Activated naive CD8-positive, alpha-beta T cell treated with anti-CD3 and anti-CD28 coated beads for 36 hours (primary cell): ENCODE results near the gene SH2D1B. TPM values are rescaled to one million over a fixed set of nuclear protein-coding genes. Genes with fewer than 3 reads are reported as not detected.
"Not testable (repeated sequence)": the region's sequence is repeated elsewhere in the genome, so short reads cannot be mapped to it uniquely, and the experiment has no call there.

Experiments used
- DNase-seq: peaks from one replicate; pipeline ENCODE4 v3.0.0; 2021
- H3K27ac Mint-ChIP-seq: one replicate; pipeline ENCODE4 v1.8.0; 2022; ENCODE audit warnings: mild to moderate bottlenecking, moderate library complexity, mixed read lengths
- H3K27me3 Mint-ChIP-seq: one replicate; pipeline ENCODE4 v1.8.0; 2022; ENCODE audit warnings: mild to moderate bottlenecking, mixed read lengths
- H3K36me3 Mint-ChIP-seq: one replicate; pipeline ENCODE4 v1.8.0; 2021; ENCODE audit warnings: mild to moderate bottlenecking, mixed read lengths
- H3K4me1 Mint-ChIP-seq: one replicate; pipeline ENCODE4 v1.8.0; 2021; ENCODE audit warnings: mixed read lengths
- H3K4me3 Mint-ChIP-seq: one replicate; pipeline ENCODE4 v1.8.0; 2022; ENCODE audit warnings: mild to moderate bottlenecking, moderate library complexity, mixed read lengths
- H3K9me3 Mint-ChIP-seq: one replicate; pipeline ENCODE4 v1.8.0; 2022; ENCODE audit warnings: mixed read lengths
- total RNA-seq, 2 experiments: library from RNA; stranded (reverse); gene quantifications; one replicate each; pipeline ENCODE4 v1.2.3, GENCODE V29; 2021

The SH2D1B gene
- total RNA-seq, 2 experiments from 2014 or later, result not detected

GRCh38 chr1:162366149-162366548 lies 45.8 kb downstream of the SH2D1B start:
- Mint-ChIP-seq H3K4me3 (no peak overlapping the region), H3K27ac (no peak overlapping the region), H3K36me3 (no peaks in the 10 kb centered on the region), H3K4me1 (no peaks in the 10 kb centered on the region), H3K9me3 (no peaks in the 10 kb centered on the region), H3K27me3 (no peaks in the 10 kb centered on the region)
- DNase-seq, result no peak

DNA sequence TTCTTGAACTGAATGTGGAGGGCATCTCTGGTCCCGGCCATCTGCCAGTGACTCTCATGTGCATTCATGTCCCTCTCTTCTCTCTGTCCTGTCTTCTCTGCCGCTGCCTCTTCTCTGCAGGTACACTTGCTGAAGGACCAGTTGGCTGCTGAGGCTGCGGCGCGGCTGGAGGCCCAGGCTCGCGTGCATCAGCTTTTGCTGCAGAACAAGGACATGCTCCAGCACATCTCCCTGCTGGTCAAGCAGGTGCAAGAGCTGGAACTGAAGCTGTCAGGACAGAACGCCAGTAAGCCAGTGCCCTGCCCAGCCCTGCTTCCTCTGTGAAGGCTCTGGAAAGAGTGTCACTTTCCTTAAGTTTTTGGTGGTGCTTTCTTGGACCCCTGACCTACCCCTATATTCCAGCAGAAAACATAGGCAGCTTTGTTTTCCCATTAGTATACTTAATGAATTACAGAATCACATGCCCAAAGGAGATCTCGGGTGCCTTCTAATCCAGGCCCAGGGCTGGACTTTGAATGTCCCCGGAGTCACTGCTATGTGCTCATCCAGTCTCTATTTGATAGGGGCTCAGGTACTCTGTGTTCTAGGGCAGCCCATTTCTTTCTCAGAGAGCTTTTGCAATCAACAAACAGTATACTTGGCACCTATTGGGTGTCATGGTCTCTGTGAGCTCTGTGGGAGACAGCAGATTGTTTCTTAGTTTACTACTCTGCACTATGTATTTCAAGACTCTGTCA lies 46.5 kb downstream of the SH2D1B start:
- Mint-ChIP-seq H3K27ac (no peak overlapping the region), H3K27me3 (no peaks in the 10 kb centered on the region), H3K36me3 (no peaks in the 10 kb centered on the region), H3K4me1 (no peaks in the 10 kb centered on the region), H3K4me3 (no peak overlapping the region), H3K9me3 (no peaks in the 10 kb centered on the region)
- no peak for DNase-seq

- H3K27ac Mint-ChIP-seq, result no peak overlapping the region
- no peak for DNase-seq
- H3K36me3 Mint-ChIP-seq, result no peaks in the 10 kb centered on the region
- H3K4me3 Mint-ChIP-seq, result no peak overlapping the region
- H3K27me3 Mint-ChIP-seq, result no peaks in the 10 kb centered on the region
- H3K9me3 Mint-ChIP-seq, result no peaks in the 10 kb centered on the region
- H3K4me1 Mint-ChIP-seq, result no peaks in the 10 kb centered on the region
These were observed 47.4 kb downstream of the SH2D1B start for GRCh38 chr1:162364498-162364897.

DNA sequence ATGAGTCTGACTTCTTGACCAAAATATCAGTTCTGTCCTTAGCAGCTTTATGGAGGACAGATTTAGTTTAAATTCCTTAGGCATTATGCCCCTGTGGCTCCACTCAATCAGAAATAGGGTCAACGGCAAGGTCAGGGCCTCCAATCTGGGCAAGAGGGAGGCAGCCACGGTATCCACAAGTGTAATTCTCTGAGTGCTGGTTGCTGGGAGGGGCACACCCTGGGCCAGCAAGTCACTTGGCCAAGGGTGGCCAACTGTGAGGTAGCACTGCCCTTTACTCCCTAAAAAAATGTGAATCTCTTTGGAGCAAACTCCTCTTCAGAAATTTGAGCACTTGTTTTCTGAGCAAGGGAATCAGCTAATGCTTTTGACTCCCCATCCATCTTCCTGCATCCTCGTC lies 48.1 kb downstream of the SH2D1B start:
- Mint-ChIP-seq H3K27me3 (no peaks in the 10 kb centered on the region), H3K27ac (no peak overlapping the region), H3K9me3 (no peaks in the 10 kb centered on the region), H3K4me1 (no peaks in the 10 kb centered on the region), H3K4me3 (no peak overlapping the region), H3K36me3 (no peaks in the 10 kb centered on the region)
- DNase-seq, result no peak

DNA sequence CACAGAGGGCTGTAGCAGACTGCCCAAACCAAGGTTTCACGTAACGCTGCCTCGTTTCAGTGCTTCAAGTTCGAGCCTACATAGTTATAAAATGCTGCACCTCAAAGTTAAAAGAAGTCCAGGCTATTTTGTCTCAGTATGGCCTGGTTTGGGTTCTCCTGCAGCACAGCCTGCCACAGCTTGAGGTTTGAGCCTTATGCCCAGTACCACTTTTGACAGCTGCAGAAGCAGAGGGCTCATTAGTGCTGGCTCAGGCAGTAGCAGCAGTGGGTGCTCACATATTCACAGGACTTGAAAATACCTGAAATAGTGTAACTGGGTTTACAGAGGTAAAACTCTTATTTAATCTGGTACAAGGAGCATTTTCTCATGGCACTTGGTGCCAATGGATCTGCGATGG lies 50.6 kb downstream of the SH2D1B start:
- peaks cover 7% of the 10 kb centered on the region for H3K27me3 Mint-ChIP-seq
- H3K4me1 Mint-ChIP-seq, result no peaks in the 10 kb centered on the region
- no peak overlapping the region for H3K4me3 Mint-ChIP-seq
- no peak for DNase-seq
- H3K27ac Mint-ChIP-seq, result no peak overlapping the region
- H3K9me3 Mint-ChIP-seq, result no peaks in the 10 kb centered on the region
- H3K36me3 Mint-ChIP-seq, result no peaks in the 10 kb centered on the region

GRCh38 chr1:162360874-162361260 lies 51.1 kb downstream of the SH2D1B start:
- H3K4me1 Mint-ChIP-seq, result no peaks in the 10 kb centered on the region
- no peak for DNase-seq
- no peaks in the 10 kb centered on the region for H3K9me3 Mint-ChIP-seq
- H3K27ac Mint-ChIP-seq, result no peak overlapping the region
- H3K27me3 Mint-ChIP-seq, result peaks cover 7% of the 10 kb centered on the region
- no peaks in the 10 kb centered on the region for H3K36me3 Mint-ChIP-seq
- no peak overlapping the region for H3K4me3 Mint-ChIP-seq

DNA sequence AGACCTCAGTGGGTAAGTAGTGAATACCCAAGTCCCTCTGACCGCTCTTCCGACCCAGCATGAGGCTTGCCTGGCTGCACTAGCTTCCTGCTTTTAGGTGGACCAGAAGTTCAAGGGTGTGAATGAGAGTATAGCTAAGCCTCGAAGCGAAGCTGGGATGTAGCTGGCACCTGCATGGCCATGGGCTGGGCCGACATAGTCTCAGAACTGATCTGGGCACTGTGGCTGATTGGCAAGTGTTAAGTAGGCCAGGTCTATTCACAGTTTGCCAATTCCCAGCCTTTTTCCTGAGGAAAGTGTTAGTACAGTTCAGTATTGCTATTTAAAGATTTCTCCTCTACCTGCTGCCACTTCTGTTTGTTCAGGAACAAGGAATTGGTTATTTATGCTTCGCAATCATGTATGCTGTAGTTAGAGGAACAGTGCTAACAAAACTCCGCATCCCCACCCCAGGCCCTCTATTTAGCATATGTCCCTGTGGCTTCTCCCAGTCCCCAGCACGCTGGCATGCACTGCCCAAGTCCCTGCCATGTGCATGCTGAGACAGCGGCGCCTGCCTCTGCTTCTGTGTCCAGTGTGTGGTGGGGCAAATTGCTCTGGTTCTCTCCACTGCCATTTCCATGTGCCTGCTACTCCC lies 51.6 kb downstream of the SH2D1B start:
- Mint-ChIP-seq H3K4me1 (no peaks in the 10 kb centered on the region), H3K27me3 (peaks cover 7% of the 10 kb centered on the region), H3K36me3 (no peaks in the 10 kb centered on the region), H3K27ac (no peak overlapping the region), H3K9me3 (no peaks in the 10 kb centered on the region), H3K4me3 (no peak overlapping the region)
- no peak for DNase-seq

- no peaks in the 10 kb centered on the region for H3K4me1 Mint-ChIP-seq
- no peaks in the 10 kb centered on the region for H3K36me3 Mint-ChIP-seq
- peaks cover 7% of the 10 kb centered on the region for H3K27me3 Mint-ChIP-seq
- DNase-seq, result no peak
- H3K4me3 Mint-ChIP-seq, result no peak overlapping the region
- H3K27ac Mint-ChIP-seq, result no peak overlapping the region
- no peaks in the 10 kb centered on the region for H3K9me3 Mint-ChIP-seq
These were observed 52.3 kb downstream of the SH2D1B start for GRCh38 chr1:162359523-162360236.

- DNase-seq, result no peak
- no peak overlapping the region for H3K4me3 Mint-ChIP-seq
- no peak overlapping the region for H3K27ac Mint-ChIP-seq
- H3K9me3 Mint-ChIP-seq, result no peaks in the 10 kb centered on the region
- H3K4me1 Mint-ChIP-seq, result no peaks in the 10 kb centered on the region
- no peaks in the 10 kb centered on the region for H3K36me3 Mint-ChIP-seq
- peaks cover 7% of the 10 kb centered on the region for H3K27me3 Mint-ChIP-seq
These were observed 53.0 kb downstream of the SH2D1B start for GRCh38 chr1:162358928-162359327.

DNA sequence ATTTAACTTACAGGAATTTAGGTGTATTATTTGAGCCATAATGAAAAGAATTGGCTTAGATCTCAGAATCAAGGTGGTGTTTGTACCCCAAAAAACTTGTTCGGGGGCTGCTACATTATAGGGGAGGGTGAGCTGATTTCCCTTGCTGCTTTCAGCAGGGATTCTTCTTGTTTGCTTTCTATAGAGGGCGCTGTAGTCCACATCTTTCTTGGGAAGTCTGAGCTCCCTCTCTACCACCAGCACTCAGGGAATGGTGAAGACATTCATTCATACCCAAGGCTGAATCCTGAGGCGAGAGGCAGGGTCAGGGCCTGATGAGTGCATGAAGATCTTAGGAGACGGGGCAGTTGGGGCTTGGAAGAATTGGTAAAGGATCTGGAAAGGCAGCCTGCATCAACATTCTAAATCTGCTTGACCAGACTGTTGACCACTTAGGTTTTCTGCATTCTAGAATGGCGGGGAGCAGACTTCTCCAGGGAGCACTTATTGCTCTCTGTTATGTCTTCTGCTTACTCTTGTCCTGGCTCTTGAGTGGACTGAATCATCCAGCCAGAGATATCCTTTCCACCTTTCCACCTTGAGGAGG lies 54.2 kb downstream of the SH2D1B start:
- H3K27me3 Mint-ChIP-seq, result peaks cover 7% of the 10 kb centered on the region
- no peaks in the 10 kb centered on the region for H3K4me1 Mint-ChIP-seq
- no peak overlapping the region for H3K4me3 Mint-ChIP-seq
- DNase-seq, result no peak
- H3K27ac Mint-ChIP-seq, result no peak overlapping the region
- H3K9me3 Mint-ChIP-seq, result no peaks in the 10 kb centered on the region
- H3K36me3 Mint-ChIP-seq, result no peaks in the 10 kb centered on the region

DNA sequence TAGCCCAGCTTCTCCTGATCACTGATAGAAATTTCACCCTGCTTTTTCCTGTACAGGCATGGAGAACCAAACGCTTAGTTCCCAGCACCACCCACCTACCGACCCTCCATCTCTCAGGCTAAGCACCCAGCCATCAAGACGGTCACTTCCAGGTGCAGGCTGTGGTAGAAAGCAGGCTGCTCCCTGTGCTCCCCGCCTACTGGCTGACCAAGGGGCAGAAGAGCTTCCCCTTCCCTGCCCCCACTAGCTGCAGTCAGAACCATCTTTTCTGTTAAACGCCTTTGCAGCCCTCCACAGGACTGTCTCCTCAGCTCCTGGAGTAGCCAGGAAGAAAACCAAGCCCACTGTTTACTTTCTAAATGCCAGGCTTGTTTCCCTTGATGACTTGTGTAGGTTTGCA lies 58.2 kb downstream of the SH2D1B start:
- Mint-ChIP-seq H3K9me3 (no peaks in the 10 kb centered on the region), H3K36me3 (no peaks in the 10 kb centered on the region), H3K4me1 (no peaks in the 10 kb centered on the region), H3K27ac (no peak overlapping the region), H3K27me3 (peaks cover 7% of the 10 kb centered on the region), H3K4me3 (no peak overlapping the region)
- DNase-seq, result no peak

GRCh38 chr1:162353078-162353477 lies 58.9 kb downstream of the SH2D1B start:
- Mint-ChIP-seq H3K27me3 (peaks cover 7% of the 10 kb centered on the region), H3K4me3 (no peak overlapping the region), H3K36me3 (no peaks in the 10 kb centered on the region), H3K4me1 (no peaks in the 10 kb centered on the region), H3K27ac (no peak overlapping the region), H3K9me3 (no peaks in the 10 kb centered on the region)
- no peak for DNase-seq

DNA sequence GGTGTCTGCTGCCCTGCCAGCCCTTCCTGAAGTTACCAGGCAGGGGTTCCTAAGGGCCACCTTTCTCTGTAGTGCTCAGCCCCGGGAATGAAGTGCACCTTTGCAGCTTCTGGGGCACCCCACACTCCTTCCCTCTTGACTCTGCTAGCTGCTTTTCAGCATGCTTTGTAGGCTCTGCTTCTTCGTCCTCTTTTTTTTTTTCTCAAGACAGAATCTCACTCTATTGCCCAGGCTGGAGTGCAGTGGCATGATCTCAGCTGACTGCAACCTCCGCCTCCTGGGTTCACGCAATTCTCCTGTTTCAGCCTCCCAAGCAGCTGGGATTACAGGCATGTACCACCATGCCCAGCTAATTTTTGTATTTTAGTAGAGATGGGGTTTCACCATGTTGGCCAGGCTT lies 60.1 kb downstream of the SH2D1B start:
- not testable (repeated sequence) for H3K27ac Mint-ChIP-seq, DNase-seq, H3K27me3 Mint-ChIP-seq, H3K36me3 Mint-ChIP-seq, H3K4me1 Mint-ChIP-seq, H3K9me3 Mint-ChIP-seq, H3K4me3 Mint-ChIP-seq

DNA sequence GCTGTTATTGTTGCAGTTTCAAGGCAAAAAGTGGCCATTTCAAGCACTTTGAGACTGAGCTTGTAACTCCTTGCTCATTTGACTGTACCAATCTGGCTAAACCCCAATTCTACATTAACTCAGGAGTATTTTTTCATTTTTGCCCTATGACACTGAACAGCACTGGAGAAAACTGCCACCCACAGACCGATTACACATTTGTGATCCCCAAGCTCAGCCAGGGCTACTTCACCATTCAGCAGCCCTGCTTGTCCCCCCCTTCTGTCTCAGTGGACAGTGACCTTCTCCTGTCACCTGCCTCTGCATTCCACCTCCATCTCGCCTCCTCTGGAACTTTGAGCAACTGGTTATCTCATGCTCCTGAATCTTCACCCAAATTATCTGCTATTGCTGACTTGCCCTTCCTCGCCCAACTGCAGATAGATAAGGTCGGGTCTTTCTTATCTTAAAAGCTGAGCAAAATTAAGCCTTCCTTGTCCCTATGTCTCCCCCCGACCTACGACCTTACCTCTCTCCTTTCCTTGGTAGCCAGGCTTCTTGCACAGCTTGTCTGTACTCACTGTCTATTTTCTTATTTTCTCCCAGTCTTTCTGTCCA lies 60.6 kb downstream of the SH2D1B start:
- H3K4me1 Mint-ChIP-seq, result no peaks in the 10 kb centered on the region
- no peaks in the 10 kb centered on the region for H3K9me3 Mint-ChIP-seq
- H3K36me3 Mint-ChIP-seq, result no peaks in the 10 kb centered on the region
- DNase-seq, result no peak
- H3K27me3 Mint-ChIP-seq, result no peaks in the 10 kb centered on the region
- no peak overlapping the region for H3K4me3 Mint-ChIP-seq
- no peak overlapping the region for H3K27ac Mint-ChIP-seq

DNA sequence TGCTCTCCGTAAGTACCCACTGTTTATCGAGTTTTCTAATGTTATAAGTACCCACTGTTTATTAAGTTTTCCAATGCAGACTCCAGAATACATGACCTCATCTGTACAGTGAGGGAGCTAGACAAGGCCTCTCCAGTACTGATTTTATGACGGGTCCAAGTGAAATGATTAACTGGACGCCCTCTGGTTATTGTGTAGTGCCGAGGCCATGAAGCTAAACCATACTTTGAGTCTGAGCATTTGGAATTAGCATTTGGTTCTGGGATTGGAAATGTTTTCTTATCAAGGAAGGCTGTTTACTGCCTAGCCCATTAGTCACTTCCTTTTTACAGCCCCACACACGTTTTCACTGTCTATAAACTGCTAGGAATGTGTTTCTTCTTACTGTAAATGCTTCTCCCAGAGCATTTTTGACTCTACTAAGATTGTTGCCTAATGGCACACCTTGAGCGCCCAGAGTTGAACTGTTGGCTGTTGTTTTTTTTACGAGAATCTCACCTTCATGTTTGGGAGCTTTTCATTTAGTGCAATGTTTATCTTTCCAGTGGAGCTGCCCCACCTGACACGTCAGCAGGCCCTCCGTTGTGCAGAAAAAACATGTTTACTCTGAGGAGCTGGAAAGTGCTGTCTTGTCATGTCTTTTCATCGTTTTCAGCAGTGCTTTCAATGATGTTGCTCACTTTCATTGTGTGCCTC lies 62.2 kb downstream of the SH2D1B start:
- DNase-seq, result no peak
- no peak overlapping the region for H3K27ac Mint-ChIP-seq
- no peaks in the 10 kb centered on the region for H3K4me1 Mint-ChIP-seq
- no peaks in the 10 kb centered on the region for H3K9me3 Mint-ChIP-seq
- no peak overlapping the region for H3K4me3 Mint-ChIP-seq
- H3K27me3 Mint-ChIP-seq, result no peaks in the 10 kb centered on the region
- no peaks in the 10 kb centered on the region for H3K36me3 Mint-ChIP-seq
